GM19023 (cell line): ENCODE results near the gene DNAJB2.
"Not testable (repeated sequence)": the region's sequence is repeated elsewhere in the genome, so short reads cannot be mapped to it uniquely, and the experiment has no call there.

Source experiments
- ATAC-seq: cut with Tn5 transposase; IDR thresholded peaks from one replicate; pipeline ENCODE4 v1.9.1; 2021; ENCODE audit warnings: mild to moderate bottlenecking, moderate library complexity; ENCODE audit not compliant: unreplicated experiment

The DNAJB2 gene

DNA sequence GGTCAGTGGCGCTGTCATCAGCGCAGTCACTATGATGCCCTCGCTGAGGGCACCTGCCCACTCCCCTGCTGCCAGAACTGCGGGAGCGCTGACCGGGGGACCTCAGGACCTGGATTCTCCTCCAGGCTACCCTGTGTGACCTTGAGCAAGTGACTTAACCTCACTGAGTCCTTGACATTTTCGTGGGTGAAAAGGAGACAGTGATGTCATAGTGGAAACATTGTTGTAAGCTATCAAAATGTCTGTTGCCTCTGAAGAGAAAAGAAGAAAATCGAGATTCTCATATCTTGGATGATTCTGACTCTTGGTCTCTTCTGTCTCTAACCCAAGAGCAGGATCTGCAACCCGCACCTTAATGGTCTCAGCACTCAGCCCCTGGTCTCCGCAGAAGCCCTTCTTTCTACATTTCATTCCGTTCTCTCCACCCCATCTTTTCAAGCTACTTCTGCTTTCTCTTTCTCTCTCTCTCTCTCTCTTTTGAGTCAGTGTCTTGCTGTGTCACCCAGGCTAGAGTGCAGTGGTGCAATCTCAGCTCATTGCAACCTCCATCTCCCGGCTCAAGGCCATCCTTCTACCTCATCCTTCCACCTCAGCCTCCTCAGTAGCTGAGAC is 24.5 kb upstream of the DNAJB2 start:
- peak; percentile 15 for ATAC-seq

DNA sequence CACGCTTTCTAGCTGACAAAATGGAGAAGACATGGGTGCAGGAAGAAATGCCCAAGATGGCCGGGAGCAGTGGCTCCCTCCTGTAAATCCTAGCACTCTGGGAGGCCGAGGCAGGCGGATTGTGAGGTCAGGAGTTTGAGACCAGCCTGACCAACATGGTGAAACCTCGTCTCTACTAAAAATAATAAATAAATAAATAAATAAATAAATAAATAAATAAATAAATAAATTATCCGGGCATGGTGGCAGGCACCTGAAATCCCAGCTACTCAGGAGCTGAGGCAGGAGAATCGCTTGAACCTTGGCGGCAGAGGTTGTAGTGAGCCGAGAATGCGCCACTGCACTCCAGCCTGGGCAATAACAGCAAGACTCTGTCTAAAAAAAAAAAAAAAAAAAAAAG is 20.2 kb upstream of the DNAJB2 start:
- ATAC-seq, result not testable (repeated sequence)

DNA sequence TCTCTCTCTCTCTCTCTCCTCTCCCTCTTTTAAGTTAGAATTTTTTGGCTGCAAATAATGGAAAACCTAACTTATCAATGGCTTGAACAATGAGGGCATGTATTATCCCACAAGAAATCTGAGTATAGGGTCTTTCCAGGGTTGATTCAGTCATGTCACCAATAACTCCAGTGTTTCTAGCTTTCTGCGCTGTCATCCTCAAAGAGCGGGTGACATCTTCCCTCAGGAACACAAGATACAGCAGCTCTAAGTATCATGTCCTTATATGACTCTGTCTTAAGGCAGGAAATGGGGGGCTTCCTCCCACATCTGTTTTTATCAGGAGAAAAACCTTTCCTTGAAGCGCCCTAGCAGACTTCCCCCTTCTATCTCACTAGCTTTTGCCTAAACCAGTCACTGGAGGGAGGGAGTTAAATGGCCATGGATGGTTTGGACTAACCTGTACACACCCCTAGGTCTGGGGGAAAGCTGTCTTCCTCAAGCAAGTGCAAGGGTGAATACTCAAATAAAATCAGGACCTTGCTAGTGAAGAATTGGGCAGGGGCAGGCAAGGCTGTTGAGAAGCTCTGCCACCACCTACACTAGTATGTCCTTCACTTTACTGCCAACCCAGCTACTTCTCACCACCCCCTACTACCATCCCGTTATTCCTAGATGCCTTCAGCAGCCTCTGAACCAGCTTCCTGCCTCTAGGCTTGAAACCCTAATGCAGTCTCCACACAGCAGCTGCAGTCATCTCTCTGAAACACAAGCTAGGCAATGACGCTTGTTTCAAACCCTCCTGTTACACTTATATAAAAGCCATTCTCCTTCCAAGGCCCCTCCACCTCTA is 17.9 kb upstream of the DNAJB2 start:
- ATAC-seq, result no peak

DNA sequence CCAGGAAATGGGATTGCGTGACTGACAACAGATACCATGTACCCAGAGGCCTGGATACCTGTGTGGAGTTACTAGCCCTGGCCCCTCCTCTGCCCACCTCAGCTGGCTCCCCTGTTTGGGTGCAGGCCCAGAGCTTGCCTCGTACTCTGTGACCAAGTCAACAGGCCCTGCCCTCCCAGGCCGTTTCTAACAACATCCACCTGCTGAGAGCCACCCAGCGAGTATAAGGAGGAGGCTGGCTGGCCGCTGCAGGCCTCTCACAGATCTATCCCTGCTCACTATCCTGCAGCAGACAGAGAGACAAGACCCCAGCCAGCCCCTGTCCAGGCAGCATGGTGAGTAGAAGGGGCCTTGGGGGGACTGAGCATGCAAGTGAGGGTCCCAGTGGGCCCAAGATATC is 12.9 kb upstream of the DNAJB2 start:
- ATAC-seq, result no peak

DNA sequence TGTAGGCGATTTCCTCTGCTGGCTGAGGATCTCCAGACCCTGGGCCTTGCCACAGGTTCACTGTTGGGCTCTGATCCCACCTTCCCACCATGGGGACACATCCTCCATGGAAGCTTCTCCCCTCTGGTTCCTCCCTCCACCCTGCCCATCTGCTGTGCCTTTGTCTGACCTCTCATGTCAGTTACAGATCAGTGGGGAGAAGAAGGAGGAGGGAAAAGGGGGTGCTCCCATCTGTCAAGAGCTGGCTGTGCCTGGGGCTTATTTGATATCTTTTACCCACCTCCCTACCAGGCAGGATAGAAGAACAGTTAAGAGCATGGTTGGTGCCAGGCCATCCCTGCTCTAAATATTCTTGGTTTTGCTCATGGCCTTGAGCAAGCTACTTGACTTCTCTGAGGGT is 12.3 kb upstream of the DNAJB2 start:
- ATAC-seq, result no peak

DNA sequence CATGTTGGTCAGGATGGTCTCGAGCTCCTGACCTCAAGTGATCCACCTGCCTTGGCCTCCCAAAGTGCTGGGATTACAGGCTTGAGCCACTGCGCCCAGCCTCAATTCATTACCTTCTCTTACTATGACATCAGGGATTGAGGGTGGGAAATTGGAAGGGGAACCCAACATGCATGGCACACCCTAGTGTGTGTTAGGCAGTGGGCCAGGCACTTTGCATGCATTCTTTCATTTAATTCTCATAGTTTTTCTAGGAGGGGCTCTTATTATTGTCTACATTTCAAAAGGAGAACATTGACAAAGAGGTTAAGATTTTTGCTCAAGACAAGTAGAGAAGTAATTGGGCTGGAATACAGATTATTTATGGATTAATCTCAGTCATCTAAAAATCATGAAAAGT is 10.9 kb upstream of the DNAJB2 start:
- ATAC-seq, result no peak

DNA sequence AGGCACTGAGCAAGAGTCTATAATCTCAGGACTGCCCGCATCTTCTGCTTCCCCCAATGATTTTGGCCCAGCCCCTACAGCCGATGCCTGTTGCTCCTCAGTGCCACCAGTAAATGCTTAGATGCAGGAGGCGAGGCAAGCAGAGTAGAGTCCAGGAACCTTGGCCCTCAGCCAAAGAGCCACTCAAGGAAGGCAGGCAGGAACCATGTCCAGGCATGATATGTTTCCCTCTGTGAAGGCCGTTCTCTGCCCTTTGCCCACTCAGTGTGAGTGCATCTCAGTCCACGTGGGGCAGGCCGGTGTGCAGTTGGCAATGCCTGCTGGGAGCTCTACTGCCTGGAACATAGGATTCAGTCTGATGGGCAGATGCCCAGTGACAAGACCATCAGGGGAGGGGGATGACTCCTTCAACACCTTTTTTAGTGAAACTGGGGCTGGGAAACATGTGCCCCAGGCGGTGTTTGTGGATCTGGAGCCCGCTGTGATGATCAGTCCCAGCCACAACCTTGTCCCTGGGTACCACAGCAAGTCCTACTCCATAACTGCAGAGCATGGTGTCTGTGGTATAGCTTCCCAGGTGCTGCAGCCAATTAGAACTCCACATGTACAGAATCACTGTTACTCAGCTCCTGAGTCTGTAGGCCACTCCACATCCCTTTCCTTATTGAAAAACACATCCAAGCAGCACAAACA is 9.7 kb upstream of the DNAJB2 start:
- no peak for ATAC-seq

DNA sequence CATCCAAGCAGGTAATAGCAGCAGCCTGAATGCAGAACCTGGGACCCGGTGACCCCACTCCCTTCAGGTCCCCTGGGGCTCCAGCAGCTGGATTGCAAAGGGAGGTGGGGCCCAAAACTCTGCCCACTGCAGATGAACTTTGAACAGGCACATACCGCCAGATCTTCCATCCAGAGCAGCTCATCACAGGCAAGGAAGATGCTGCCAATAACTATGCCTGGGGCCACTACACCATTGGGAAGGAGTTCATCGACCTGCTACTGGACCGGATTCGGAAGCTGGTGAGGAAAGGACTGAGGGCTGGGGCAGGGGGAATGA is 9.2 kb upstream of the DNAJB2 start:
- no peak for ATAC-seq

DNA sequence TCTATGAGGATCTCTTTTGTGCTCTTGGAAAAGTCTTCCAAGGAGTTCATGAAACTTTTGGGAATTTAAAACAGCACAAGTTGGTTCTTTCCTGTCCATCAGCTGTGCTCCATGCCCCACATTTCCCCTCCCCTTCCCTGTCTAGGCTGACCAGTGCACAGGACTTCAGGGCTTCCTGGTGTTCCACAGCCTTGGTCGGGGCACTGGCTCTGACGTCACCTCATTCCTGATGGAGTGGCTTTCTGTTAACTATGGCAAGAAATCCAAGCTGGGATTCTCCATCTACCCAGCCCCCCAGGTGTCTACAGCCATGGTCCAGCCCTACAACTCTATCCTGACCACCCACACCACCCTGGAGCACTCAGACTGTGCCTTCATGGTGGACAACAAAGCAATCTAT is 8.1 kb upstream of the DNAJB2 start:
- ATAC-seq, result no peak

DNA sequence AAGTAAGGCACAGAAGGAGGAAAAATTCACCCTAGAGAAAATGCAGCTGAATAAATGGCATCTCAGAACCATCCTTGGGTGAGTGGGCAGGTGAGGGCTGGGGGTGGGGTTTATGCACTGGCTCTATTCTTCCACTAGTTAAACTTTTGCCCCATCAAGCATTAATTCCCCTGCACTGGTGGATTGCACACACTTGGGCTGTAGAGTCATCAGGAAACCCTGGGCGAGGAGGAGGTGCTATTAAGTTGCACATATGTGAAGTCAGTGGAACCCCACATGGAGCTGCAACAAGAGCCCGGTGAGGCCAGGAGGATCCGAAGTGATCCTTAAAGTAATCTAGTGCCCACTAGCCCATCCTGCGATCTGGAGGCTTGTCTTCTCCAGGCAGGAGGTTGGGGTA is 6.8 kb upstream of the DNAJB2 start:
- no peak for ATAC-seq

DNA sequence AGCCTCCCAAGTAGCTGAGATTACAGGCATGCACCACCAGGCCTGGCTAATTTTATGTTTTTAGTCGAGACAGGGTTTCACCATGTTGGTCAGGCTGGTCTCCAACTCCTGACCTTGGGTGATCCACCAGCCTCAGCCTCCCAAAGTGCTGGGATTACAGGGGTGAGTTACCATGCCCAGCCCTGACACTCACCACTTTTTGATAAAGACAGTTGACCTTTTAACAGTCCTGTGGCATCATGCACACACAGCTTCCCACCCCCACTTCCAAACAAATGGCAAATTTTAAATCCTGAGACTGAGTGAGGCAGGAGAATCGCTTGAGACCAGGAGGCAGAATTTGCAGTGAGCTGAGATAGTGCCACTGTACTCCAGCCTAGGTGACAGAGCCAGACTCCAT is 6.2 kb upstream of the DNAJB2 start:
- no peak for ATAC-seq

DNA sequence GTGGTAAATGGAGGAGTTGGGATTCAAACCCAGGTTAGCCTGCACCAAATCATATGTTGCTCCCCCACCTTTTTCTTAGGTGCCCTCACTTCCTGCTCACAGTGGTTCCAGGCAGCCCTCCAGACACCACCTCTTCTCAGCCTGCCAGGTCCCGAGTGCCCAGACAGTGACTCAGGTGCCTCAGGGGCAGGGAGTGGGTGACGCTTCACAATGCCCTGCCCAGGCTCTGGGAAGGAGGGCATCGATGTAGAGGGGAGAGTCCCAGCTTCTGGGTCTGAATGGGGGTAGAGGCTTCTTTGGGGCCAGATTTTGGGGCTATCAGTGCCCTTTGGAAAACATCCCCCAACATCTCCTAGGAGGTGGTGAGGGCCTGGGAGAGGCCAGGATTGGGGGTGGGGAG is 5.2 kb upstream of the DNAJB2 start:
- no peak for ATAC-seq

DNA sequence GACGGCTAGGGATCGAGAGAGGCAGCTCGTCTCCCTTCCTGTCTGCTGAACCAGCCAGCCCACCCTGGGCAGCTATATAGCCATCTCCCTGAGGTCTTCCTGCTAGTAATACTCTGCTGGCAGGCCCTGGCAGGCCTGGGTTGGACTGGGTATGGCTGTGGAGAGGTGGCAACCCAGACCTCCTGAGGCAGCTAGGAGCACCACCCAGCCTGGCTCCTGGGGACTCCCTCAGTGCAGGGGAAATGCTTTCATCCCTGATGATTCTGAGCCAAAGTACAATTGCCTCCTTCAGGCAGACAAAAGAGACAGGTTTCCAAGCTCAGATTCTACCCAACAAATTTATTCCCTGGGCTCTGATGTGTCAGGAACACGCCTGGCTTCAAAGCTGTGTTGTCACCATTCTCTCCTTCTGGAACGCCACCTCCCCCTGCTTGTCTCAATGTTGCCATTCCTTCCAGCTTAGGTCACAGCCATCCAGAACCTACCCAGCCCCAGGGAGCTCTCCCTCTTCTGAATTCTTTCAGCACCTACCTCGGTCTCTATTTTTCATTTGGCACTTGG is 4.7 kb upstream of the DNAJB2 start:
- no peak for ATAC-seq

DNA sequence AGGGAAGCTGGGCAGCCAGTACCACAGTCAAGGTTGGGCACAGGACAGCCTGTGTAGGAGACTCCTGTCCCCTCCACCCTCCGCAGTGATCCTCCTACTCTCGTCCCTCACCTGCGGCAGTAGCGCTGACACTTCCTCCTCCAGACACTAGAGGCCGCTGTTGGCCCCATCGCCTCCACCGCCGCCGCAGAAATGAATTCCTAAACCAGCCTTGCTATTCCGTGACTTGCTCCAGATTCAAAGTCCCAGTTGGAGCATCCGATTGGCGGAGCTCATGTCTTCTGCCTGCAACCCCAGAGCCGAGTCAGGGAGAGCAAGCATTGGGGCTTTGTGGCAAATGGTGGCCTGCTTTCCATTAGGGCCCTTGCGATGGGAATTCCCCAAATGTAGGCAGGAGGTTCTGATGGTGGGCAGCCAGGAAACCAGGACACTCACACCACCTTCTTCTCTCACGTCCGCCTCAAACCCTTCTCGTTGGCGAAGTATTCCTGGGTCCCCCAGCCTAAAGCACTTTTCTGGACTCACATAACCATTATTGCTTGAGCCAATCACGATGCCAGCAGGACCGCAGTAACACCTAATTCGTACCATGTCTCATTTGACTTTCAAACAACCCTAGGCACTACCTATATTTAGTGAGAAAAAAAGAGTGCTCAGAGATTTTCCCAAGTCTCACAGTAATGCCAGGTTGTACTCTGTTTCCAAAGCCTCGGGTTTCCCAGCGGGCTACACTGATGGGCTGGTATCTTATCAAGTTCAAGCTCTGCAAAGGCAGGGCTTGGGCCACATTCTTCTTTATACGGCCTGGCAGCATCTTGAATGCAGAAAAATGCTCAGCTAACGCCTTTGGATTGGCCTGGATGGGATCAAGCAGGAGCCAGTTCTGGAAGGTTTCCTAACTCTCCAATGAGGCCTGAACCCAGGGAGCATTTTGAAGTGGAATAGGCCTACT is 1.2 kb upstream of the DNAJB2 start:
- ATAC-seq, result no peak

DNA sequence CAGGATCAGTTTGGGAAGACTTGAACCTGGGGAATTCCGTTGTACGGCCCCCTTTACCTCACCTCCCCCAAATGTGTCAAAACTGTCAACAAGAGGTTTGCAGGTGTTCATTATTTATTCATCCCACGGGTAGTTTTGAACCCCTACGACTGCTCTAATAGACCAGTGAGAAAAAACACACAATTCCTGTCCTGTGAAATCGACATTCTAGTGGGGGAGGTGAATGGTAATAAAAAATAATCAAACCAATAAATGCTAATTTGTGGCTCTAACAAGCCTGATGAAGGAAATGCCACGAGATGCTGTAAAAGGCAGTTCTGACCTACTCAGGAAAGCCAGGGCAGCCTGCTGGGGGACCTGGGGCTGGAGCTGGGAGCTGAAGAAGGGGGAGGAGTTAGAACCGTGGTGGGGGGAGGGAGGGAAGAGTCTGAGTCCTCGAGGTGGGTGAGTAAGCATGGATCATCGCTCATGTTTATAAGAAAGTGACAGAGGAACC is 463 bp upstream of the DNAJB2 start:
- ATAC-seq, result no peak

DNA sequence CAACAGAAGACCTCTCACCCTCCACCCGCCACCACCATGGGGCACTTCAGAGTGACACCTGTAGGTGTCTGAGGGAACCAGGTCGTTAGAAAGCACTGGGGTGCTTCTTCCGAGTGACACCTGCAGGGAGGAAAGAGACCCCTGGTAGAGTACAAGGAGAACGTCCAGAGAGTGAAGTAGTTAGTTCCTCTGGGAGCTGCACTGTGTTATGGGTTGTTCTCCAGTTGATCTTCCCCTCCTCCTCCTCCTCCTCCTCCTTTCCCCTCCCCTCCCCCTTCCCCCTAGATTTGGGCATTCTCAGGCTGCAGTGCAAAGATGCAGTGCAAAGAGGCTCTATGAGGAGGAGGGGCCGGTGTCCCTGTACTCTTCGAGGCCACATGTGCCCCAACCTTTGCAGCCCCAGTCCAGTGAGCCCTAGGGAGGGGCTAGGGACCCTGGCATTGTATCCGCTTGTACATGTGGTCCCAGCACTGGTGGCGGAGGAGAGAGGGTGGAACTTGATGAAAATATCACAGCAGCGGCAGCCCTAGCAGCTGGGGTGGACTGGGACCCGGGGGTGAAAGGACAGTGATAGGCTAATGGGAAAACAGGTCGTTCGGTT is 850 bp downstream of the DNAJB2 start:
- ATAC-seq, result no peak

DNA sequence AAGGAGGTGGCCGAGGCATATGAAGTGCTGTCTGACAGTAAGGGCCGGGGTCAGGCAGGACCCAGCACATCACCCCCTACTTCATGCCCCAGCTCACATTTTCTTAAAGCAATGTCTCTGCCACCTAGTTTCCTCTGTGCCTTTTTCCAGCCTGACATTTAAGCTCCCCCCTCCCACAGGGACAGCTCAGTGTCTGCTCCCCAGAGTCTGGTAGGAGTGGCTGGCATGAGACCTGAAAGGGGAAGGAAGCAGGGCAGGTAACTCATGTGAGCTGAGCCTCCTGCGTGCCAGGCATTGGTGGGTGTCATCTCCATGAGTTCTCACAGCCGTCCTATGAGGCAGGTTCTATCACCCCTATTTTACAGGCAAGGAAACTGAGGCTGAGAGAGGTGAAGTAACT is 1.5 kb downstream of the DNAJB2 start:
- ATAC-seq, result no peak

DNA sequence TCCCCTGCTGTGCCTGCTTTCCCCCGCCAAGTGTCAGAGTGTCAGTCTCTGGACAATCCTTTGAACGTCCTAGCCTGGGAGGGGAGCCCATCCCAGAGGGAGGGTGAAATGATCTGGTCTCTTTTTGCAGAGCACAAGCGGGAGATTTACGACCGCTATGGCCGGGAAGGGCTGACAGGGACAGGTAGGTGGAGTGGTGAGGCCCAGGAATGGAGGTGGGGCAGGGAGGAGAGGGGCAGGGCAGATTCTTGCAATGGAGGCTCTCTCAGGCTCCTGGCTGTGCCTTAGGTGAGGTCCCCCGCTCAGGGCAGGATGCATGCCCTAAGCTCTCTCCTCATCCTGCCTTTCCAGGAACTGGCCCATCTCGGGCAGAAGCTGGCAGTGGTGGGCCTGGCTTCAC is 2.4 kb downstream of the DNAJB2 start:
- ATAC-seq, result no peak

DNA sequence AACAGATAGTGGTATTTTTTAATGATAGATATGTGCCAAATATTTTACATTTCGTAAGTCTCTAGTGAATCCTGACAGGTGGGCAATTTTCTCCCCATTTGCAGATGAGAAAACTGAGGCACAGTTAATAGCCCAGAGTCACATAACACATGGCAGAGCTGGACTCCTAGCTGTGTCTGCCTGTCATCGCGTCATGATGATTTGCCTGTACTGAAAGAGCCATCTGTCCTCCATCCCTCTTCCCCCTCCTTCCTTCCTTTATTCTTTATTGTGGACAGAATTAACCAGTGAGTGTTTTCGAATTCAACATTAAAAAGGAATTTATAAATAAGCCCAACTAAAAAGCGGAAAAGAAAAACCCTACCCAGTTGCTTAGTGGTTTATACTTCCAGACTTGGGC is 3.2 kb downstream of the DNAJB2 start:
- no peak for ATAC-seq

DNA sequence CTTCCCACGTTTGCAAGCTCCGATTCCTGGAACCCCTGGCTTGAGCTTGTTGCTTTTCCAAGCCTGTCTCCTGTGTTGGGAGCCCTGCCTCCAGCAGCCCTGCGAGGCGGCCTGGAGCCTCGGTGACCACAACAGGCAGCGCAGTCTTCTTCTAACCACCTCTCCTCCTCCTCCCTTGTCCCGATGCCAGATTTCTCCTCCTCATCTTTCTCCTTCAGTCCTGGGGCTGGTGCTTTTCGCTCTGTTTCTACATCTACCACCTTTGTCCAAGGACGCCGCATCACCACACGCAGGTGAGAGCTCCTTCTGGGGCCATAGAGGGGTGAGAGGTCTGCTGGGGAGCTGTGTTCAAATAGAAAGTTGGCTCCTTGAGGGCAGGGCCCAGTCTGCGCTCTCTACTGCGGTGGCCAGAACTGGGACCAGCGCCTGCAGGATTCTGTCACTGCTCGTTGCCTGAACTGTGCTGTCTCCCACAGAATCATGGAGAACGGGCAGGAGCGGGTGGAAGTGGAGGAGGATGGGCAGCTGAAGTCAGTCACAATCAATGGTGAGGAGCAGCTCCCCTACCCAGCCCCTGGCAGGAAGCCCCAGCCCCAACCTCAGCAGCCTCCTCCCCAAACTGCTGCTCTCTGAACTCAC is 3.9 kb downstream of the DNAJB2 start:
- ATAC-seq, result no peak
